GM10266 (cell line): ENCODE data around the gene ATG14.

Source experiments
- DNase-seq: peaks from one replicate; pipeline ENCODE4 v3.0.0; 2012; ENCODE audit errors: extremely low spot score
- CTCF ChIP-seq: IDR thresholded peaks from 2 replicates; pipeline ENCODE4 v1.5.1; 2012; ENCODE audit warnings: mild to moderate bottlenecking, low read depth; ENCODE audit not compliant: control insufficient read depth, insufficient read depth; ENCODE audit errors: missing control alignments

Gene ATG14

GRCh38 chr14:55451398-55451797 is 39.8 kb upstream of the ATG14 start:
- no peak for TF ChIP-seq CTCF
- no peak for DNase-seq

GRCh38 chr14:55450987-55451386 is 39.4 kb upstream of the ATG14 start:
- TF ChIP-seq CTCF: no peak
- no peak for DNase-seq

- no peak for TF ChIP-seq CTCF
- DNase-seq: no peak
These were observed 38.9 kb upstream of the ATG14 start for GRCh38 chr14:55450539-55450938.

DNA sequence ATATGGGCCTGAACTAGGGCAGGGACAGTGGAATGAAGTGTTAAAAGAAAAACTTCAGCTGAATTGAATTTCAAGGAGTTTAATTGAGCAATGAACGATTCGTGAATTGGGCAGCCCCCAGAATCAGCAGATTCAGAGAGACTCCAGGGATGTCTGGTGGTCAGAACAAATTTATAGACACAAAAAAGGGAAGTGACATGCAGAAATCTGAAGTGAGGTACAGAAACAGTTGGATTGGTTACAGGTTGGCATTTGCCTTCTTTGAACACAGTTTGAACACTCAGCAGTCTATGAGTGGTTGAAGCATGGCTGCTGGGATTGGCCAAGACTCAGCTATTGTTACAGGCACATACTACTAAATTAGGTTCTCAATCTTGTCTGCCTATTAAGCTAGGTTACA is 38.5 kb upstream of the ATG14 start:
- no peak for DNase-seq
- no peak for TF ChIP-seq CTCF

DNA sequence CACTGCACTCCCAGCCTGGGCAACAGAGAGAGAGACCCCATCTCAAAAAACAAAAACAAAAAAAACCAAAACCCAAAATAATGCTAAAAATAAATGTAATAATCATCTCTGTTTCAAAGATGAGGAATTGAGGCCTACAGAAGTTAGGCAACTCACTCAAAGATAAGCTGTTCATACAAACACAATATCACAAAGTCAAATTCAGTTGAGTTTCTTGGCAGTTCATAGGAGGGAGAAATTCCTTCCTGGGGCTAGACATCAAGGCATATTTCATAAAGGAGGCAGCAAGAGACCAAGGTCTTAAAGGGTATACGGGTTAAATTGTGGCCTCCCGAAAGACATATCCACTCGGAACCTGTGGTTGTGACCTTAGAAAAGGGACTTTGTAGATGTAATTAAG is 37.5 kb upstream of the ATG14 start:
- no peak for TF ChIP-seq CTCF
- DNase-seq: no peak

DNA sequence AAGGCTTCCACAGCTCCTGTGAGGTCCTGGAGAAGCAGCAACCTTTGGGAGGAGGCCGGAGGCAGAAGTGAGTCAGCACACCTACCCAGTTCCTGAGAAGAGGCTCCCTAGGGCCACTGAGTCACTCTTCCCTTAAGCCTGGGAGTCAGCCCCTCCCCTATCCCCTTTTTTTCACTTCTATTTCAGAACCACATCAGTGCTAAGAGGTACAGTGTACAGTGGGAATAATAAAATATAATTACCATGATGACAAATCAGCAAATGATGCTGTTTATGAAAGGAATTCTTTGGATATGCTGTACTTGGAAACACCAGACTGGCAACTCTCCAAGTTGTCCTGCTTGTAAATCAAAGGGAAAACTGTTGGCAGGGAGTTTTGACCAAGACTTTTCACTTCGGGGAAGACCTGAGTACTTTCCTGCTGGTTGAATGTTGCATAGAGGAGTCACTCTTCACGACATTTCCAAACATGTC is 36.5 kb upstream of the ATG14 start:
- no peak for DNase-seq

GRCh38 chr14:55446833-55447232 is 35.2 kb upstream of the ATG14 start:
- DNase-seq: no peak

More for the DNA sequence above, 36.5 kb upstream of the ATG14 start:
- no peak for TF ChIP-seq CTCF

More at GRCh38 chr14:55446833-55447232, 35.2 kb upstream of the ATG14 start:
- TF ChIP-seq CTCF: no peak
